ENCODE data around the gene POU2F1.

GRCh38 chr1:167276969-167277368 is 56.3 kb downstream of the POU2F1 start:
- TF ChIP-seq, protein P1, sequence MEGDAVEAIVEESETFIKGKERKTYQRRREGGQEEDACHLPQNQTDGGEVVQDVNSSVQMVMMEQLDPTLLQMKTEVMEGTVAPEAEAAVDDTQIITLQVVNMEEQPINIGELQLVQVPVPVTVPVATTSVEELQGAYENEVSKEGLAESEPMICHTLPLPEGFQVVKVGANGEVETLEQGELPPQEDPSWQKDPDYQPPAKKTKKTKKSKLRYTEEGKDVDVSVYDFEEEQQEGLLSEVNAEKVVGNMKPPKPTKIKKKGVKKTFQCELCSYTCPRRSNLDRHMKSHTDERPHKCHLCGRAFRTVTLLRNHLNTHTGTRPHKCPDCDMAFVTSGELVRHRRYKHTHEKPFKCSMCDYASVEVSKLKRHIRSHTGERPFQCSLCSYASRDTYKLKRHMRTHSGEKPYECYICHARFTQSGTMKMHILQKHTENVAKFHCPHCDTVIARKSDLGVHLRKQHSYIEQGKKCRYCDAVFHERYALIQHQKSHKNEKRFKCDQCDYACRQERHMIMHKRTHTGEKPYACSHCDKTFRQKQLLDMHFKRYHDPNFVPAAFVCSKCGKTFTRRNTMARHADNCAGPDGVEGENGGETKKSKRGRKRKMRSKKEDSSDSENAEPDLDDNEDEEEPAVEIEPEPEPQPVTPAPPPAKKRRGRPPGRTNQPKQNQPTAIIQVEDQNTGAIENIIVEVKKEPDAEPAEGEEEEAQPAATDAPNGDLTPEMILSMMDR (IDR thresholded peaks at IDR 0.05): no peak
- no peak for TF ChIP-seq EZH2 (IDR thresholded peaks at IDR 0.05; ENCODE audit: borderline replicate concordance, insufficient read depth, low read depth, low read length, poor library complexity, severe bottlenecking)
